Vagina (tissue), 2 donors: ENCODE results near the gene SPAG7. TPM values are rescaled to one million over a fixed set of nuclear protein-coding genes. Genes with fewer than 3 reads are reported as not detected.
A peak's percentile ranks its signal among the peaks of the same experiment; 100 is the strongest.

Source experiments
- DNase-seq, 2 donors: peaks; one replicate each; pipeline ENCODE4 v3.0.0-alpha.2; 2017; ENCODE audit errors: extremely low spot score in 2 of 2
- H3K27ac ChIP-seq: fragments of 200-600 bp; sonication (generic); one replicate; pipeline ENCODE4 v1.5.1; 2019
- H3K27me3 ChIP-seq: fragments of 200-600 bp; sonication (generic); one replicate; pipeline ENCODE4 v1.5.1; 2019
- H3K36me3 ChIP-seq, 2 donors: fragments of 200-600 bp; sonication (generic); one replicate each; pipeline ENCODE4 v1.5.1; 2017 to 2019
- H3K4me1 ChIP-seq: fragments of 200-600 bp; sonication (generic); one replicate; pipeline ENCODE4 v1.5.1; 2019
- H3K4me3 ChIP-seq, 2 donors: fragments of 200-600 bp; sonication (generic); 1 replicate in 1 of 2; 2 replicates in 1 of 2; pipeline ENCODE4 v1.5.1; 2016 to 2019
- H3K9me3 ChIP-seq: fragments of 200-600 bp; sonication (generic); one replicate; pipeline ENCODE4 v1.5.1; 2019
- POLR2A ChIP-seq, 2 donors: fragments of 450-650 bp; IDR thresholded peaks; one replicate each; pipeline ENCODE4 v1.6.1; 2017; ENCODE audit warnings: antibody characterized with exemption in 2 of 2, mild to moderate bottlenecking in 2 of 2, moderate library complexity in 2 of 2
- POLR2AphosphoS5 ChIP-seq, 2 donors: sonication (generic); formaldehyde crosslinking; IDR thresholded peaks; one replicate each; pipeline ENCODE4 v1.9.0; 2017; ENCODE audit warnings: antibody characterized with exemption in 2 of 2, mild to moderate bottlenecking in 2 of 2, low read depth in 1 of 2; ENCODE audit not compliant: insufficient read depth in 1 of 2
- intact Hi-C: fragments of 100-400 bp; cut with DNase I; formaldehyde crosslinking; loops from one replicate; pipeline ENCODE4 v1.15.1; 2023
- total RNA-seq: library from RNA; depleted of rRNA; stranded (reverse); fragments of >200 nt; gene quantifications from one replicate; pipeline ENCODE4 v1.2.3, GENCODE V29; 2016
- TF ChIP-seq, protein P1 (sequence below), 3 experiments: fragments of 450-650 bp in 2 of 3; fragments of 200-600 bp in 1 of 3; sonication (generic) in 1 of 3; IDR thresholded peaks; one replicate each; pipeline ENCODE4 v1.5.1; 2017 to 2019; ENCODE audit warnings: antibody characterized with exemption in 3 of 3, mild to moderate bottlenecking in 2 of 3, moderate library complexity in 2 of 3

SPAG7 gene
- total RNA-seq, 1 donor from 2014 or later = 34.6 TPM

GRCh38 chr17:5002121-5002788, 34.6 kb upstream of the SPAG7 start:
- TF ChIP-seq, protein P1, sequence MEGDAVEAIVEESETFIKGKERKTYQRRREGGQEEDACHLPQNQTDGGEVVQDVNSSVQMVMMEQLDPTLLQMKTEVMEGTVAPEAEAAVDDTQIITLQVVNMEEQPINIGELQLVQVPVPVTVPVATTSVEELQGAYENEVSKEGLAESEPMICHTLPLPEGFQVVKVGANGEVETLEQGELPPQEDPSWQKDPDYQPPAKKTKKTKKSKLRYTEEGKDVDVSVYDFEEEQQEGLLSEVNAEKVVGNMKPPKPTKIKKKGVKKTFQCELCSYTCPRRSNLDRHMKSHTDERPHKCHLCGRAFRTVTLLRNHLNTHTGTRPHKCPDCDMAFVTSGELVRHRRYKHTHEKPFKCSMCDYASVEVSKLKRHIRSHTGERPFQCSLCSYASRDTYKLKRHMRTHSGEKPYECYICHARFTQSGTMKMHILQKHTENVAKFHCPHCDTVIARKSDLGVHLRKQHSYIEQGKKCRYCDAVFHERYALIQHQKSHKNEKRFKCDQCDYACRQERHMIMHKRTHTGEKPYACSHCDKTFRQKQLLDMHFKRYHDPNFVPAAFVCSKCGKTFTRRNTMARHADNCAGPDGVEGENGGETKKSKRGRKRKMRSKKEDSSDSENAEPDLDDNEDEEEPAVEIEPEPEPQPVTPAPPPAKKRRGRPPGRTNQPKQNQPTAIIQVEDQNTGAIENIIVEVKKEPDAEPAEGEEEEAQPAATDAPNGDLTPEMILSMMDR (IDR thresholded peaks at IDR 0.05) = no peak
- TF ChIP-seq POLR2A (IDR thresholded peaks at IDR 0.05) = no peak
- TF ChIP-seq POLR2AphosphoS5 (IDR thresholded peaks at IDR 0.05; ENCODE audit: insufficient read depth in 1 of 2, low read depth in 1 of 2) = no peak
- DNase-seq = no peak
- intact Hi-C loops = no loop called here
- H3K4me3 ChIP-seq = no peak overlapping the region
- H3K9me3 ChIP-seq = no peaks in the 10 kb centered on the region
- H3K27me3 ChIP-seq = no peaks in the 10 kb centered on the region
- H3K27ac ChIP-seq = no peak overlapping the region
- peaks cover 26% of the 10 kb centered on the region for H3K4me1 ChIP-seq
- H3K36me3 ChIP-seq = peaks cover 0 to 61% of the 10 kb centered on the region in 2 donors

- intact Hi-C loops = no loop called here
- DNase-seq = no peak
- H3K27ac ChIP-seq = peak overlapping the region; percentile 89
- TF ChIP-seq, protein P1 (IDR thresholded peaks at IDR 0.05) = no peak
- TF ChIP-seq POLR2A (IDR thresholded peaks at IDR 0.05) (no peak), POLR2AphosphoS5 (IDR thresholded peaks at IDR 0.05; ENCODE audit: insufficient read depth in 1 of 2, low read depth in 1 of 2) (peak in 1 of 2 donors; percentile 34)
- peak overlapping the region; percentile 85 to 95 for H3K4me3 ChIP-seq
- peaks cover 33% of the 10 kb centered on the region for H3K4me1 ChIP-seq
- no peaks in the 10 kb centered on the region for H3K27me3 ChIP-seq
- peaks cover 0 to 41% of the 10 kb centered on the region in 2 donors for H3K36me3 ChIP-seq
- H3K9me3 ChIP-seq = no peaks in the 10 kb centered on the region
Observed at GRCh38 chr17:5000237-5000639, 32.6 kb upstream of the SPAG7 start.

DNA sequence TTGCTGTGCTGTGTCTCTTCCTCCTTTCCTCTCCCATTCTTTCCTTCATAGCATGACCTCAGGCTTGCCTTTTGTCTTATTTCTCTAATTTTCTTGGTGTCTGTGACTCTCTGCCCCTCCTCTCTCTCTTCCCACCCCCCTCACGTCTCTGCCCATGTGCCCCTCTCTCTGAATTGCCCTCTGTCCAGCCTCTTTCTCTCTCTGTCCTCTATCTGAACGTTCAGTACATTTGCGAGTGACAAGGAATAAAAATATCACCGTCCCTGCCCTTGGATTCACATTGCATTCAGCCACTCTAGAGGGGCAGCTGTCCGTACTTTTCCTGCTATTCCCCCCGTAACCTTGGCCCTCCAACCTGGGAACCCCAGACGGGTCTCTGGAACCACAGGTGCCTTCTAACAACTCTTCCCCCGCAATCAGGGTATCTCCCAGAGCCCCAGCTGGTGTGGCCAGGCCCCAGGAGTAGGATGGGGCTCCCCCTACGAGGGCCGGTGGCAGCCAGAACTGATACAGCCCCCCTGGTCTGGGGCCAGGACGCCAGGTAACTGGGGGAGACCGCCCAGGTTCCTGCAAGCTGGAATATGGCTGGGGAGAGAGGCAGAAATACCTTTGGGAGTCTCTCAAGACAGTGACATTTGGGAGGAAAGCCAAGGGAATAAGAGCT, 31.9 kb upstream of the SPAG7 start:
- TF ChIP-seq, protein P1 (IDR thresholded peaks at IDR 0.05) = no peak
- TF ChIP-seq POLR2AphosphoS5 (IDR thresholded peaks at IDR 0.05; ENCODE audit: insufficient read depth in 1 of 2, low read depth in 1 of 2) (no peak), POLR2A (IDR thresholded peaks at IDR 0.05) (no peak)
- peaks cover 0 to 34% of the 10 kb centered on the region in 2 donors for H3K36me3 ChIP-seq
- intact Hi-C loops = loop anchor here (5.0 kb wide), 1 partner anchor 52 kb away; the partner anchor contains the start of gene PFN1
- H3K4me1 ChIP-seq = peaks cover 33% of the 10 kb centered on the region
- no peaks in the 10 kb centered on the region for H3K9me3 ChIP-seq
- H3K27me3 ChIP-seq = no peaks in the 10 kb centered on the region
- H3K4me3 ChIP-seq = peak overlapping the region; percentile 85 to 95
- peak overlapping the region; percentile 89 for H3K27ac ChIP-seq
- DNase-seq = no peak

DNA sequence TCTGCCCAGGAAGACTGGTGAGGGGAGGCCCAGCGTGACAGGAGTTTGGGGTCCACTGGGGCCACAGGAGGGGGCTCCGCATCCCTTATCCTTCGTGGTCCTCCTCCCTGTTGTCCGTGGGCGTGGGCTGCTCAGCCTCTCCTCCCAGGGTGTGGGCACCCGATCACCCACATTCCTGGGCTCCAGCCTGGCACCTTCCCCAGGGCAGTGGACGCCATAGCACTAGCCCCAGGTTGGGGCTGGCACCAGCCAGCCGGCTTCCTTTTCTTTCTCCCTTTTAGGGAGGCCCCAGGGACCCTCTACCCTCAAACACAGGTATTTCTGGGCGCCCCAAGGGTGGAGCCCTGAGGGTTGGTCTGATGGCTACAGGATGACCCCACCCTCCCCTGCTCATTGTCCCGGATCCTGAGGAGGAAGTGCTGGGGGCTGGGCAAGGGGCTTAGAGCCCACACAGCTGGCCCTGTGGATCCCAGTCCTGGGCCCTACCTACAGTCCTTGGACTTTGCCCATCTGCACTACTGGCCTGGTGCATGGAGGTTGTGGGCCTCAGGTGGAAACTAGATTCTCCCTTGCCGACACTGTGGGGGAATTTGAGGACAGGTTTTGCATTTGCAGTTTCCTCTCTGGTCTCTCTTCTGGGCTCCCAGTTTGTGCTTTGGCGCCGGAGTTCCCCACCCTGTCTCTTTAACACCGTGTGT, 31.3 kb upstream of the SPAG7 start:
- TF ChIP-seq POLR2A (IDR thresholded peaks at IDR 0.05) (no peak), POLR2AphosphoS5 (IDR thresholded peaks at IDR 0.05; ENCODE audit: insufficient read depth in 1 of 2, low read depth in 1 of 2) (no peak)
- TF ChIP-seq, protein P1 (IDR thresholded peaks at IDR 0.05) = no peak
- no peak for DNase-seq
- no peaks in the 10 kb centered on the region for H3K27me3 ChIP-seq
- peak overlapping the region; percentile 89 for H3K27ac ChIP-seq
- no peaks in the 10 kb centered on the region for H3K9me3 ChIP-seq
- intact Hi-C loops = loop anchor here (5.0 kb wide), 1 partner anchor 52 kb away; the partner anchor contains the start of gene PFN1
- peak overlapping the region; percentile 85 to 95 for H3K4me3 ChIP-seq
- peaks cover 33% of the 10 kb centered on the region for H3K4me1 ChIP-seq
- H3K36me3 ChIP-seq = peaks cover 0 to 28% of the 10 kb centered on the region in 2 donors
